Testis (tissue), 2 donors: ENCODE results near the gene PTPN3.

Experiments used
- POLR2A ChIP-seq: fragments of 450-650 bp; IDR thresholded peaks from one replicate; pipeline ENCODE4 v1.6.1; 2017; ENCODE audit warnings: antibody characterized with exemption, mild to moderate bottlenecking, moderate library complexity
- TF ChIP-seq, protein P1 (sequence below), 3 experiments: fragments of 450-650 bp in 2 of 3; fragments of 200-600 bp in 1 of 3; sonication (generic) in 1 of 3; IDR thresholded peaks; one replicate each; pipeline ENCODE4 v1.5.1; 2016 to 2019; ENCODE audit warnings: antibody characterized with exemption in 3 of 3, mild to moderate bottlenecking in 2 of 3, moderate library complexity in 1 of 3

DNA sequence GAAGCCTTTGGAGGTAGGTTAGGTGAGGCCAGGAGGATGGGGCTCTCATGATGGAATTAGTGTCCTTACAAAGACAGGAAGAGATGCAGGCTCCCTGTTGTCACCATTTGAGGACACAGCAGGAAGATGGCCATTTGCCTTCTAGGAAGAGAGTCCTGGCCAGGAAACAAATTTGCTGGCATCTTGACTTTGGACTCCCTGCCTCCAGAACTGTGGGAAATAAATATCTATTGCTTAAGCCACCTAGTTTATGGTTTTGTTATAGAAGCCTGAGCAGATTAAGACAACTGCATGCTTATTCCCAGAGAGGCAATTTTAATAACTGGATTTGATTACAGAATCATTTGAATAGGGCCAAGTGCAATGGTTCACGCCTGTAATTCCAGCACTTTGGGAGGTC is 126.7 kb downstream of the PTPN3 start:
- no peak for TF ChIP-seq POLR2A
- TF ChIP-seq, protein P1, sequence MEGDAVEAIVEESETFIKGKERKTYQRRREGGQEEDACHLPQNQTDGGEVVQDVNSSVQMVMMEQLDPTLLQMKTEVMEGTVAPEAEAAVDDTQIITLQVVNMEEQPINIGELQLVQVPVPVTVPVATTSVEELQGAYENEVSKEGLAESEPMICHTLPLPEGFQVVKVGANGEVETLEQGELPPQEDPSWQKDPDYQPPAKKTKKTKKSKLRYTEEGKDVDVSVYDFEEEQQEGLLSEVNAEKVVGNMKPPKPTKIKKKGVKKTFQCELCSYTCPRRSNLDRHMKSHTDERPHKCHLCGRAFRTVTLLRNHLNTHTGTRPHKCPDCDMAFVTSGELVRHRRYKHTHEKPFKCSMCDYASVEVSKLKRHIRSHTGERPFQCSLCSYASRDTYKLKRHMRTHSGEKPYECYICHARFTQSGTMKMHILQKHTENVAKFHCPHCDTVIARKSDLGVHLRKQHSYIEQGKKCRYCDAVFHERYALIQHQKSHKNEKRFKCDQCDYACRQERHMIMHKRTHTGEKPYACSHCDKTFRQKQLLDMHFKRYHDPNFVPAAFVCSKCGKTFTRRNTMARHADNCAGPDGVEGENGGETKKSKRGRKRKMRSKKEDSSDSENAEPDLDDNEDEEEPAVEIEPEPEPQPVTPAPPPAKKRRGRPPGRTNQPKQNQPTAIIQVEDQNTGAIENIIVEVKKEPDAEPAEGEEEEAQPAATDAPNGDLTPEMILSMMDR (IDR thresholded peaks at IDR 0.05), result no peak
